H1 (cell line): ENCODE data around the gene UBE3C.

Experiments
- CHD2 ChIP-seq: IDR thresholded peaks from 2 replicates; pipeline ENCODE4 v1.6.1; 2012; ENCODE audit warnings: low read length, improper control_type of control experiment
- EP300 ChIP-seq, 2 experiments: IDR thresholded peaks; 1 replicate in 1 of 2; 2 replicates in 1 of 2; pipeline ENCODE4 v1.6.1; 2011 to 2012; ENCODE audit warnings: low read depth in 2 of 2, low read length in 2 of 2, mild to moderate bottlenecking in 2 of 2, borderline replicate concordance in 1 of 2, inconsistent platforms in 1 of 2, moderate library complexity in 1 of 2
- GTF2F1 ChIP-seq: IDR thresholded peaks from 2 replicates; pipeline ENCODE4 v1.6.1; 2012; ENCODE audit warnings: low read depth, low read length, improper control_type of control experiment, borderline replicate concordance
- POLR2A ChIP-seq, 2 experiments: IDR thresholded peaks; 1 replicate in 1 of 2; 2 replicates in 1 of 2; pipeline ENCODE4 v1.6.1; 2011; ENCODE audit warnings: low read depth in 2 of 2, low read length in 2 of 2, mild to moderate bottlenecking in 2 of 2; ENCODE audit errors: control extremely low read depth in 1 of 2
- RNF2 ChIP-seq: fragments of 200-900, 300-1000 bp; sonication (generic); IDR thresholded peaks from 2 replicates; pipeline ENCODE4 v1.7.1; 2016; ENCODE audit warnings: borderline replicate concordance, low read depth, mild to moderate bottlenecking, antibody characterized with exemption, low read length; ENCODE audit not compliant: poor library complexity, severe bottlenecking; ENCODE audit errors: missing control alignments
- SP1 ChIP-seq: IDR thresholded peaks from 2 replicates; pipeline ENCODE4 v1.6.1; 2011; ENCODE audit warnings: low read depth, low read length
- SP2 ChIP-seq: IDR thresholded peaks from 2 replicates; pipeline ENCODE4 v1.6.1; 2012; ENCODE audit warnings: mild to moderate bottlenecking, low read length, inconsistent platforms
- SUZ12 ChIP-seq: fragments of 200-600 bp; sonication (generic); IDR thresholded peaks from 2 replicates; pipeline ENCODE4 v1.6.1; 2012; ENCODE audit warnings: mild to moderate bottlenecking, inconsistent platforms, low read length, moderate library complexity, mixed read lengths
- TBP ChIP-seq: IDR thresholded peaks from 2 replicates; pipeline ENCODE4 v1.6.1; 2011; ENCODE audit warnings: low read depth, low read length, improper control_type of control experiment
- YY1 ChIP-seq: IDR thresholded peaks from 2 replicates; pipeline ENCODE4 v1.6.1; 2011; ENCODE audit warnings: low read depth, mild to moderate bottlenecking, low read length
- TF ChIP-seq, protein P1 (sequence below), 3 experiments: IDR thresholded peaks; 1 replicate in 2 of 3; 2 replicates in 1 of 3; pipeline versions ENCODE4 v1.5.1 to v1.6.1; 2011; ENCODE audit warnings: low read length in 3 of 3, mild to moderate bottlenecking in 3 of 3, inconsistent platforms in 2 of 3, low read depth in 1 of 3, moderate library complexity in 1 of 3; ENCODE audit not compliant: insufficient read depth in 1 of 3; ENCODE audit errors: control extremely low read depth in 1 of 3
- TF ChIP-seq, protein P2 (sequence below): IDR thresholded peaks from 2 replicates; pipeline ENCODE4 v1.6.1; 2012; ENCODE audit warnings: inconsistent platforms

DNA sequence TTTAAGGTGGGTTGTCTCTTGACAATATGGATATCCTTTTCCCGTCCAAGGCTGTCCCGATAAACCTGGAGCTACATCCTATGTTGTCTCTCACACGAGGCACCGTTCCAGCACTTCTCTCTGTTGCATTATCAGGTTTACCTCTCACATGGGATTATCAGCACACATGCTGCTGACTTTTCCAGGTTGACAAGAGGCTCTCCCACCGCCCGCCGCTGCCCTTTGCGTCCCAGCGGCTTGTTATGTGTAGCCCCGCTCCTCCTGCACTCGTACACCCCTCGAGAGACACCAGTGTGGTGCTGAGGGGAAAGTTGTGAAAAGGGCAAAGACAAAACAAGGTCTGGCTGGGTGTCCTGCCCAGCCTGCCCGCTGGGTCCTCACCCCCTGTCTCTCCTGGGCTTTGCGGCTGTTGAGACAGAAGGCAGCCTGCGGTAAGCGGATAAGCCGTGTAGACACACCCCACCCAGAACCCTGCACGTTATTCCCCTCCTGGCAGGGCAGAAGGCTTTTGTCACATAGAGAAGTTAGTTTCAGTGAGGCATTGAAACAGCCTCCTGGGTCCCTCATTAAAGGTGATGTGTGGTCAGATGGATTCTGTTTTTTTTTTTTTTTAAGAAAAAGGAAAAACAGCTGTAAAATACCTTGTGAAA is 38.7 kb downstream of the UBE3C start:
- TF ChIP-seq, protein P1, sequence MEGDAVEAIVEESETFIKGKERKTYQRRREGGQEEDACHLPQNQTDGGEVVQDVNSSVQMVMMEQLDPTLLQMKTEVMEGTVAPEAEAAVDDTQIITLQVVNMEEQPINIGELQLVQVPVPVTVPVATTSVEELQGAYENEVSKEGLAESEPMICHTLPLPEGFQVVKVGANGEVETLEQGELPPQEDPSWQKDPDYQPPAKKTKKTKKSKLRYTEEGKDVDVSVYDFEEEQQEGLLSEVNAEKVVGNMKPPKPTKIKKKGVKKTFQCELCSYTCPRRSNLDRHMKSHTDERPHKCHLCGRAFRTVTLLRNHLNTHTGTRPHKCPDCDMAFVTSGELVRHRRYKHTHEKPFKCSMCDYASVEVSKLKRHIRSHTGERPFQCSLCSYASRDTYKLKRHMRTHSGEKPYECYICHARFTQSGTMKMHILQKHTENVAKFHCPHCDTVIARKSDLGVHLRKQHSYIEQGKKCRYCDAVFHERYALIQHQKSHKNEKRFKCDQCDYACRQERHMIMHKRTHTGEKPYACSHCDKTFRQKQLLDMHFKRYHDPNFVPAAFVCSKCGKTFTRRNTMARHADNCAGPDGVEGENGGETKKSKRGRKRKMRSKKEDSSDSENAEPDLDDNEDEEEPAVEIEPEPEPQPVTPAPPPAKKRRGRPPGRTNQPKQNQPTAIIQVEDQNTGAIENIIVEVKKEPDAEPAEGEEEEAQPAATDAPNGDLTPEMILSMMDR (IDR thresholded peaks at IDR 0.05; ENCODE audit: control extremely low read depth in 1 of 3, insufficient read depth in 1 of 3, low read depth in 1 of 3, low read length in 3 of 3): no peak
- TF ChIP-seq GTF2F1 (no peak), CHD2 (no peak), EP300 (IDR thresholded peaks at IDR 0.05; ENCODE audit: borderline replicate concordance in 1 of 2, low read depth in 2 of 2, low read length in 2 of 2) (no peak), RNF2 (no peak), SP1 (no peak), POLR2A (IDR thresholded peaks at IDR 0.05; ENCODE audit: control extremely low read depth in 1 of 2, low read depth in 2 of 2, low read length in 2 of 2) (no peak), YY1 (no peak), SP2 (no peak), TBP (no peak), SUZ12 (no peak)
- TF ChIP-seq, protein P2, sequence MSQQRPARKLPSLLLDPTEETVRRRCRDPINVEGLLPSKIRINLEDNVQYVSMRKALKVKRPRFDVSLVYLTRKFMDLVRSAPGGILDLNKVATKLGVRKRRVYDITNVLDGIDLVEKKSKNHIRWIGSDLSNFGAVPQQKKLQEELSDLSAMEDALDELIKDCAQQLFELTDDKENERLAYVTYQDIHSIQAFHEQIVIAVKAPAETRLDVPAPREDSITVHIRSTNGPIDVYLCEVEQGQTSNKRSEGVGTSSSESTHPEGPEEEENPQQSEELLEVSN: no peak
